Measurements from ENCODE around the gene GPR137.

GPR137 gene

DNA sequence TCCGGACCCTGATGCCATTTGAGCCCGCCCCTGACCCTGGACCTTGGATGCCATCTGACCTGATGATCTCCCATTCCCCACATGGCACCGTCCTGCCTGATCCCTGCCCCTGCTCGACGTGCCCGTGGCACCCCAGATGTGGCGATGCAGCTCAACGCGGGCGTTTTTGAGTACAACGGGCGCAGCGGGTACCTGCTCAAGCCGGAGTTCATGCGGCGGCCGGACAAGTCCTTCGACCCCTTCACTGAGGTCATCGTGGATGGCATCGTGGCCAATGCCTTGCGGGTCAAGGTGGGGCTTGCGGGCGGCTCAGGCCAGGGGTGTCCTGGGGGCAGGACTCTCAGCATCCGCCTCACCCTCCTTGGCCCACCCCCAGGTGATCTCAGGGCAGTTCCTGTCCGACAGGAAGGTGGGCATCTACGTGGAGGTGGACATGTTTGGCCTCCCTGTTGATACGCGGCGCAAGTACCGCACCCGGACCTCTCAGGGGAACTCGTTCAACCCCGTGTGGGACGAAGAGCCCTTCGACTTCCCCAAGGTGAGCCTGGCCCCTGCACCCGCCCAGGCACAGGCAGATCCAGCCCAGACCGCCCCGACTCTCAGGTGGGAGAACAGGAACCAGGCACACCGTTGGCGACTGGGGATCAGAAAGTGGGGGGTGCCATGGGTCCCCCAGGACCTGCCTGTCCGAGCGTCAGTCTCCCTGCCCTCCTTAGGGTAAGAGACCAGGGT, 23.2 kb upstream of the GPR137 start:
- no peaks in the 10 kb centered on the region; the same call in 1 of the 2 replicates for H3K4me1 ChIP-seq (ENCODE audit: control insufficient read depth, insufficient read depth, low read length)
- POLR2A ChIA-PET, result no interaction called here
- no peaks in the 10 kb centered on the region for H3K9me3 ChIP-seq (ENCODE audit: control insufficient read depth, insufficient read depth, low read depth, low read length)
- peaks cover 0 to 82% of the 10 kb centered on the region in 2 experiments; a peak in 2 of 3 replicates for H3K36me3 ChIP-seq (ENCODE audit: control insufficient read depth in 2 of 2, insufficient read depth in 1 of 2, low read length in 2 of 2)
- no peak overlapping the region for H3K4me3 ChIP-seq (ENCODE audit: low read depth, low read length)
- CTCF ChIA-PET, result interaction anchor here (0.6 kb wide), 1 partner anchor 110 kb away, joined by 3 read pairs; no protein-coding TSS in a partner anchor
- TF ChIP-seq OSR2 (tag by site-specific recombination; IDR thresholded peaks at IDR 0.05) (no peak), ZNF530 (tag by site-specific recombination; IDR thresholded peaks at IDR 0.05; ENCODE audit: low read depth) (no peak), ZNF248 (tag by site-specific recombination; IDR thresholded peaks at IDR 0.05) (no peak), ZNF555 (tag by site-specific recombination; conservative IDR thresholded peaks at IDR 0.05) (no peak), ZNF175 (tag by site-specific recombination; IDR thresholded peaks at IDR 0.05) (no peak), ZNF529 (tag by site-specific recombination; IDR thresholded peaks at IDR 0.05; ENCODE audit: insufficient replicate concordance) (no peak), ZNF843 (tag by site-specific recombination; IDR thresholded peaks at IDR 0.05) (no peak), ZNF174 (tag by site-specific recombination; IDR thresholded peaks at IDR 0.05) (no peak), ZFHX2 (tag by site-specific recombination; conservative IDR thresholded peaks at IDR 0.05) (no peak), ZNF138 (tag by site-specific recombination; IDR thresholded peaks at IDR 0.05; ENCODE audit: borderline replicate concordance) (no peak)
- TF ChIP-seq, protein P1, sequence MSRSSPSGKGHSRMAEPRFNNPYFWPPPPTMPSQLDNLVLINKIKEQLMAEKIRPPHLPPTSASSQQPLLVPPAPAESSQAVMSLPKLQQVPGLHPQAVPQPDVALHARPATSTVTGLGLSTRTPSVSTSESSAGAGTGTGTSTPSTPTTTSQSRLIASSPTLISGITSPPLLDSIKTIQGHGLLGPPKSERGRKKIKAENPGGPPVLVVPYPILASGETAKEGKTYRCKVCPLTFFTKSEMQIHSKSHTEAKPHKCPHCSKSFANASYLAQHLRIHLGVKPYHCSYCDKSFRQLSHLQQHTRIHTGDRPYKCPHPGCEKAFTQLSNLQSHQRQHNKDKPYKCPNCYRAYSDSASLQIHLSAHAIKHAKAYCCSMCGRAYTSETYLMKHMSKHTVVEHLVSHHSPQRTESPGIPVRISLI (tag by site-specific recombination; IDR thresholded peaks at IDR 0.05), result no peak
- TF ChIP-seq, protein P2, sequence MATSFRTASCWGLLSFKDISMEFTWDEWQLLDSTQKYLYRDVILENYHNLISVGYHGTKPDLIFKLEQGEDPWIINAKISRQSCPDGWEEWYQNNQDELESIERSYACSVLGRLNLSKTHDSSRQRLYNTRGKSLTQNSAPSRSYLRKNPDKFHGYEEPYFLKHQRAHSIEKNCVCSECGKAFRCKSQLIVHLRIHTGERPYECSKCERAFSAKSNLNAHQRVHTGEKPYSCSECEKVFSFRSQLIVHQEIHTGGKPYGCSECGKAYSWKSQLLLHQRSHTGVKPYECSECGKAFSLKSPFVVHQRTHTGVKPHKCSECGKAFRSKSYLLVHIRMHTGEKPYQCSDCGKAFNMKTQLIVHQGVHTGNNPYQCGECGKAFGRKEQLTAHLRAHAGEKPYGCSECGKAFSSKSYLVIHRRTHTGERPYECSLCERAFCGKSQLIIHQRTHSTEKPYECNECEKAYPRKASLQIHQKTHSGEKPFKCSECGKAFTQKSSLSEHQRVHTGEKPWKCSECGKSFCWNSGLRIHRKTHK (tag by site-specific recombination; IDR thresholded peaks at IDR 0.05), result no peak
- no peak overlapping the region for H3K27ac ChIP-seq (ENCODE audit: extremely low read depth, low read depth, low read length)

DNA sequence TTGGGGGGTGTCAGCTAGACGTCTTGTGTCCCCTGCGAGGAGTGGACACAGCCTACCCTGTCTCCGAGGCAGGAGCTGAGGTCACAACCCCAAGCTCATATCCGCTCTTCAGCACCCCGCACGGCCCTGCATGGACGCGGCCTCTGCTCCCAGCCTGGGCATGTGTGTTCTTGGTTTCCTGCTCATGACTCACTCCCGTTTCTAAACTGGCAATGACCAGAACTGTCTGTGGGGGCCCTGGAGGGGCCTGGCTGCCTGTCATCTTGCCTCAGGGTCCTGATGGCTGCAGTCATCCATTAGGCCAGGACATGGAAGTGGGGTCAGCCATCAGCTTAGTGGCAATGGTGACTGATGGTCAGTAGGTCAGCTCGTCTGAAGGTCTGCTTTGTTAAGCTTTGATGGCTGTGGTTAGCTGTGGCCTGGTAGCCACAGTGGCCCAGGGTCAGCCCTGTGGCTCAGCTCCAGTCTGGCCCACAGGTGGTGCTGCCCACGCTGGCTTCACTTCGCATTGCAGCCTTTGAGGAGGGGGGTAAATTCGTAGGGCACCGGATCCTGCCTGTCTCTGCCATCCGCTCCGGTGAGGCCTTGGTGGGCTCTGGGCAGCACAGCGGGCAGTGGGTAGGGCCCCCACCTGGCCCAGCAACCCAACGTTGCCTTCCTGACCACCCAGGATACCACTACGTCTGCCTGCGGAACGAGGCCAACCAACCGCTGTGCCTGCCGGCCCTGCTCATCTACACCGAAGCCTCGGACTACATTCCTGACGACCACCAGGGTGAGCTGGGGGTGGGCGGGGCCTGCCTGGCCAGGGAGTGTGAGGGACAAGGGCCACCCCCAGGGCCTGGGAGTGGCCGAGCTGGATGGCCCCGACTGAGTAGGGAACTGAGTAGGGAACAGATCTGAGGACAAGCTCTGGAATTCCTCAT, 22.4 kb upstream of the GPR137 start:
- Histone ChIP-seq H3K4me3 (ENCODE audit: low read depth, low read length) (no peak overlapping the region), H3K9me3 (ENCODE audit: control insufficient read depth, insufficient read depth, low read depth, low read length) (no peaks in the 10 kb centered on the region), H3K27ac (ENCODE audit: extremely low read depth, low read depth, low read length) (no peak overlapping the region), H3K4me1 (ENCODE audit: control insufficient read depth, insufficient read depth, low read length) (no peaks in the 10 kb centered on the region; the same call in 1 of the 2 replicates), H3K36me3 (ENCODE audit: control insufficient read depth in 2 of 2, insufficient read depth in 1 of 2, low read length in 2 of 2) (peaks cover 0 to 79% of the 10 kb centered on the region in 2 experiments; a peak in 2 of 3 replicates)
- TF ChIP-seq, protein P3, sequence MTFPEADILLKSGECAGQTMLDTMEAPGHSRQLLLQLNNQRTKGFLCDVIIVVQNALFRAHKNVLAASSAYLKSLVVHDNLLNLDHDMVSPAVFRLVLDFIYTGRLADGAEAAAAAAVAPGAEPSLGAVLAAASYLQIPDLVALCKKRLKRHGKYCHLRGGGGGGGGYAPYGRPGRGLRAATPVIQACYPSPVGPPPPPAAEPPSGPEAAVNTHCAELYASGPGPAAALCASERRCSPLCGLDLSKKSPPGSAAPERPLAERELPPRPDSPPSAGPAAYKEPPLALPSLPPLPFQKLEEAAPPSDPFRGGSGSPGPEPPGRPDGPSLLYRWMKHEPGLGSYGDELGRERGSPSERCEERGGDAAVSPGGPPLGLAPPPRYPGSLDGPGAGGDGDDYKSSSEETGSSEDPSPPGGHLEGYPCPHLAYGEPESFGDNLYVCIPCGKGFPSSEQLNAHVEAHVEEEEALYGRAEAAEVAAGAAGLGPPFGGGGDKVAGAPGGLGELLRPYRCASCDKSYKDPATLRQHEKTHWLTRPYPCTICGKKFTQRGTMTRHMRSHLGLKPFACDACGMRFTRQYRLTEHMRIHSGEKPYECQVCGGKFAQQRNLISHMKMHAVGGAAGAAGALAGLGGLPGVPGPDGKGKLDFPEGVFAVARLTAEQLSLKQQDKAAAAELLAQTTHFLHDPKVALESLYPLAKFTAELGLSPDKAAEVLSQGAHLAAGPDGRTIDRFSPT (tag by site-specific recombination; IDR thresholded peaks at IDR 0.05), result peak; percentile 22; the same call in 1 of the 2 replicates
- TF ChIP-seq, protein P4, sequence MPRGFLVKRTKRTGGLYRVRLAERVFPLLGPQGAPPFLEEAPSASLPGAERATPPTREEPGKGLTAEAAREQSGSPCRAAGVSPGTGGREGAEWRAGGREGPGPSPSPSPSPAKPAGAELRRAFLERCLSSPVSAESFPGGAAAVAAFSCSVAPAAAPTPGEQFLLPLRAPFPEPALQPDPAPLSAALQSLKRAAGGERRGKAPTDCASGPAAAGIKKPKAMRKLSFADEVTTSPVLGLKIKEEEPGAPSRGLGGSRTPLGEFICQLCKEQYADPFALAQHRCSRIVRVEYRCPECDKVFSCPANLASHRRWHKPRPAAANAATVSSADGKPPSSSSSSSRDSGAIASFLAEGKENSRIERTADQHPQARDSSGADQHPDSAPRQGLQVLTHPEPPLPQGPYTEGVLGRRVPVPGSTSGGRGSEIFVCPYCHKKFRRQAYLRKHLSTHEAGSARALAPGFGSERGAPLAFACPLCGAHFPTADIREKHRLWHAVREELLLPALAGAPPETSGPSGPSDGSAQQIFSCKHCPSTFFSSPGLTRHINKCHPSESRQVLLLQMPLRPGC (tag by site-specific recombination; IDR thresholded peaks at IDR 0.05), result no peak
- TF ChIP-seq ZNF600 (tag by site-specific recombination; IDR thresholded peaks at IDR 0.05), result peak; percentile 53; the same call in 1 of the 2 replicates
- ChIA-PET POLR2A (interaction anchor here (0.5 to 1.6 kb wide), 3 partner anchors 20 to 60 kb away, joined by 3 to 6 read pairs (median 3); no protein-coding TSS in a partner anchor), CTCF (interaction anchor here (0.6 kb wide), 1 partner anchor 37 kb away, joined by 3 read pairs; the partner anchor contains the start of gene NUDT22)
